Lower lobe of right lung (tissue), 2 donors: ENCODE measurements around the gene CRACR2A. TPM values are rescaled to one million over a fixed set of nuclear protein-coding genes. Genes with fewer than 3 reads are reported as not detected.

ENCODE experiments used
- ATAC-seq, 2 donors: fragments of 200-7000 bp; cut with Tn5 transposase; one replicate each; pipeline ENCODE4 v1.9.1; 2020 to 2022; ENCODE audit warnings: mild to moderate bottlenecking in 2 of 2, moderate library complexity in 2 of 2
- DNase-seq: peaks from one replicate; pipeline ENCODE4 v3.0.0-alpha.2; 2020
- H3K27ac ChIP-seq: fragments of 200-600 bp; one replicate; pipeline ENCODE4 v1.8.0; 2022
- H3K27me3 ChIP-seq: fragments of 200-600 bp; one replicate; pipeline ENCODE4 v1.8.0; 2022; ENCODE audit warnings: low read depth
- H3K36me3 ChIP-seq: fragments of 200-600 bp; one replicate; pipeline ENCODE4 v1.8.0; 2022; ENCODE audit warnings: mild to moderate bottlenecking
- H3K4me1 ChIP-seq: fragments of 200-600 bp; one replicate; pipeline ENCODE4 v1.8.0; 2022
- H3K4me3 ChIP-seq: fragments of 200-600 bp; one replicate; pipeline ENCODE4 v1.8.0; 2022; ENCODE audit warnings: mild to moderate bottlenecking
- H3K9me3 ChIP-seq: fragments of 200-600 bp; one replicate; pipeline ENCODE4 v1.8.0; 2022
- CTCF ChIP-seq: fragments of 200-600 bp; IDR thresholded peaks from one replicate; pipeline ENCODE4 v1.8.0; 2022; ENCODE audit warnings: antibody characterized with exemption, mild to moderate bottlenecking
- intact Hi-C: fragments of 100-400 bp; cut with DNase I; formaldehyde crosslinking; loops from one replicate; pipeline ENCODE4 v1.11.0; 2022
- total RNA-seq: library from RNA; stranded (reverse); fragmentation: NEBNext Ultra II Directional; extraction: Animal tissue kit (Norgen Biotek cat#: 25700); gene quantifications from one replicate; pipeline ENCODE4 v1.2.1, GENCODE V29; 2021
- donor health status: DM: no; HTN: yes; CAD: no; lungs with severe emphysema.

The CRACR2A gene
- total RNA-seq, 1 donor from 2014 or later: 7.9 TPM

- no peak for TF ChIP-seq CTCF
Observed at GRCh38 chr12:3759878-3760277, 7.0 kb upstream of the CRACR2A start.

GRCh38 chr12:3757261-3757660 is 4.4 kb upstream of the CRACR2A start:
- ATAC-seq (no peak), DNase-seq (no peak)
- Histone ChIP-seq H3K36me3 (no peaks in the 10 kb centered on the region), H3K27ac (no peak overlapping the region), H3K4me1 (peaks cover 5% of the 10 kb centered on the region), H3K9me3 (no peaks in the 10 kb centered on the region), H3K27me3 (no peaks in the 10 kb centered on the region), H3K4me3 (no peak overlapping the region)
- TF ChIP-seq CTCF: no peak
- intact Hi-C loops: no loop called here

More at GRCh38 chr12:3759878-3760277, 7.0 kb upstream of the CRACR2A start:
- no peaks in the 10 kb centered on the region for H3K27me3 ChIP-seq
- H3K4me1 ChIP-seq: no peaks in the 10 kb centered on the region
- ATAC-seq (no peak), DNase-seq (no peak)
- H3K4me3 ChIP-seq: no peak overlapping the region
- intact Hi-C loops: no loop called here
- no peaks in the 10 kb centered on the region for H3K36me3 ChIP-seq
- no peak overlapping the region for H3K27ac ChIP-seq
- H3K9me3 ChIP-seq: no peaks in the 10 kb centered on the region

- Histone ChIP-seq H3K4me3 (no peak overlapping the region), H3K4me1 (peaks cover 12% of the 10 kb centered on the region), H3K27me3 (no peaks in the 10 kb centered on the region), H3K9me3 (no peaks in the 10 kb centered on the region), H3K27ac (no peak overlapping the region), H3K36me3 (no peaks in the 10 kb centered on the region)
- intact Hi-C loops: no loop called here
- ATAC-seq: no peak
- no peak for TF ChIP-seq CTCF
- no peak for DNase-seq
Observed at GRCh38 chr12:3755898-3756297, 3.0 kb upstream of the CRACR2A start.

GRCh38 chr12:3753544-3754284 is 805 bp upstream of the CRACR2A start:
- no peaks in the 10 kb centered on the region for H3K27me3 ChIP-seq
- DNase-seq: no peak
- H3K4me3 ChIP-seq: peak overlapping the region; percentile 61
- no peaks in the 10 kb centered on the region for H3K36me3 ChIP-seq
- ATAC-seq: peak; percentile 43 to 49
- peaks cover 12% of the 10 kb centered on the region for H3K4me1 ChIP-seq
- intact Hi-C loops: no loop called here
- H3K9me3 ChIP-seq: no peaks in the 10 kb centered on the region
- TF ChIP-seq CTCF: no peak
- peak overlapping the region; percentile 85 for H3K27ac ChIP-seq

- peak; percentile 70 for DNase-seq
- no peaks in the 10 kb centered on the region for H3K9me3 ChIP-seq
- H3K4me1 ChIP-seq: peaks cover 12% of the 10 kb centered on the region
- H3K36me3 ChIP-seq: no peaks in the 10 kb centered on the region
- no peaks in the 10 kb centered on the region for H3K27me3 ChIP-seq
- intact Hi-C loops: no loop called here
- TF ChIP-seq CTCF: no peak
- peak overlapping the region; percentile 85 for H3K27ac ChIP-seq
- peak overlapping the region; percentile 61 for H3K4me3 ChIP-seq
- ATAC-seq: peak; percentile 79 to 85
Observed at GRCh38 chr12:3752096-3752709, 706 bp downstream of the CRACR2A start.
